CD1c-positive myeloid dendritic cell (primary cell): Measurements from ENCODE around the gene ST6GALNAC3.
"Not testable (repeated sequence)": the region's sequence is repeated elsewhere in the genome, so short reads cannot be mapped to it uniquely, and the experiment has no call there.

Source experiments
- DNase-seq: peaks from one replicate; pipeline ENCODE4 v3.0.0-alpha.2; 2016; ENCODE audit errors: extremely low spot score

The ST6GALNAC3 gene

DNA sequence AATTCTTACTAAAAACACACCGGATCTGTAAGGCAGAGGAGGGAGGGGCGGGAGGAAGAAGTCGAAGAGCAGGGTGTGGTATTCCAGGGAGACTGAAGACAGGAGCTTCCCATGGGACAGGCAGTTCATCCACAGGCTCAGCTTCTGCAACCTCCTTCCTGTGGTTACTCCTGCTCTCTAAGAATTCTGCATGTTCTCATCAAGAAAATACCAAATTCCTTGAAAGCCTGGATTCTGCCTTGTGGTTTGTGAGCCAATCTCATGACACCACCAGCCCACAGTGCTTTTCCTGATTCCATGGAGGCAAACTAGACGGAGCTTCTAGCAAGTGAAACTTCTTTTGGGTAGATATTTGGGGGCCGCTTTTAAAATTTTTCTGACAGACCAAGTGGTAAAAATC lies 1.1 kb upstream of the ST6GALNAC3 start:
- DNase-seq: peak; percentile 7

DNA sequence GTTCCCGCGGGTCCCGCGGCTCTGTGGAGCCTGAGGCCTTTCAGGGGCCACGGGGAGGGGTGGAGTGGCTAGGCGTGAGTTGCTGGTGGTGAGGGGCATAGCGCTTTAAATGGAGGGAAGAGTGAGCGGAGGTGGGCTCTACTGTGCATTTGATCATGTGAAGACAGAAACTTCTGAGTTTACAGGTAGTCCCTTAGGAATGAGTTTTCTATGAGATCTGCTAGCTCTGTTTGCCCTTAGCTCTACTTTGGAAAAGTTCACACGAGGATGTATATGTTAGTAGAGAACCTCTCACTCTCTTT lies 593 bp downstream of the ST6GALNAC3 start:
- DNase-seq: no peak

DNA sequence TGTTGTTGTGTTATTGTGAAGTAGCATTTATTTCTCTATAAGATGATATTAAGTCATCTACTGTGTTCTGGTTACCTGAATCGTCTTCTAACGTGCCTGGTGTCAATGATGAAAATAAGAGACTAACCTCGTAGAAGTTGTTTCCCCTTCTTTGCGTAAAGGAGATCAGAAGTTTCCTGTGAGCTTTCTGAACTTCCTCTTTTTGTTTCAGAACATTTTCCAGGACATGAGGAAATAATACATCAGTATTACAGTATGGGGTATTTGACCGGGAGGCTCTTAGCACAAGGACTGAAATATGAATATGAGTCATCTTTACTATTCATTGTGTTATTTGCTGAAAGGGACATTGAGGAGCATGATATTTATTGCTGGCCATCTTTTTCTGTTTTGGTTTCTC lies 1.3 kb downstream of the ST6GALNAC3 start:
- DNase-seq: peak; percentile 87

DNA sequence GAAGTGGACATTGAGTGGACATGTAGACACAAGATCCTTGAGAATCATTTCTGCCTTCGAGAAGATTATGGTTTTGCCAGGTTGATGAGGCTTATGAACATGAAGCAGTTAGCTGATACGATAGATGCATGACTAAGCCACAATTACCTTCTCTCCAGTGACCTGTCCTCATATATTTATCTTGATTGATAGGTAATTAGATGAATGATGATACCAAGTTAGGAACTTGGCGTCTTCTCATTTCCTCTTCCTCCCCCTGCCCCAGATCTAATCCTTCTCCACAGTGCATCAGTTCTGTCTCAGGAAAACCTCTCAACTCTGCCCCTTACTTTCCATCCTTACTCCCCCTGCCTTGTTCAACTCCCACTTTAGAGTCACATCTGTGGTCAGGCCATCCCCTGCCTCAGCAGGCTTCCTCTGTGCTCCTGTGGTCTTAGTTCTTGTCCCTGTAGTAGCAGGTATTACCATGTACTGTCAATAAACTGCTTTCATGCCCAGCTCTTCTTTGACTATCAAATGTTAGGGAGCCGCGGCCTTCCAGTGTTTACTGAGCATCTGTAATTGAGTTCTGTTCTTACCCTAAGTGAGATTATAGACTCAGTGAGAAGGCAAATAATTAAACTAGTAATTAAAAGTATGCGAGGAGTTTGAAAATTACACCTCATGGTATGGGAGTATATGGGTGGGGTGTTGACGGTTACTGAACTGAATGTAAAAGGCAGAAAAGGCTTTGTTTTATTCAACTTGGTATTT lies 5.1 kb downstream of the ST6GALNAC3 start:
- DNase-seq: no peak

DNA sequence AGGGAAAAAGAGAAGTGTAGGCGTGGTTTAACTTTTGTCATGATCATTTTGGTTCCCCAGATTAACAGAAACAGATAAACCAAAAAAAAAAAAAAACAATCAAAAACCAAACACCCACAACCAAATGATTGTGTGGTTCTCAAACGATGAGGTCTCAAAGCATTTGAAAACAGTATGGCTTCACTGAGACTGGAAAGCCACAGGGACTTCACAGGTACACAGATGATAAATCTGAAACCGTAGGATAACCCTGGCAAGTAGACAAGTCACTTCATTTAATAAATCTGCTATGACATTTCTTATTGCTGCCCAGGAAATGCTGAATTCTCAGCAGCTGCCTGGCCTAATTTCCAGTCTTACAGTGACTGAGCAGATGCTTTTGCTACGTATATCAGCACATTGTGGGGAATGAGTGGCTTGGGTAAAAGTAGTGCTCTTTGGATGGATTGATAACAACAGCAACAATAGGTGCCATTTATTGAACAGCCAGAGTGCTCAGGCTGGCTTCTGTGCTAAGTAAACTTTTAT lies 6.1 kb downstream of the ST6GALNAC3 start:
- DNase-seq: no peak

DNA sequence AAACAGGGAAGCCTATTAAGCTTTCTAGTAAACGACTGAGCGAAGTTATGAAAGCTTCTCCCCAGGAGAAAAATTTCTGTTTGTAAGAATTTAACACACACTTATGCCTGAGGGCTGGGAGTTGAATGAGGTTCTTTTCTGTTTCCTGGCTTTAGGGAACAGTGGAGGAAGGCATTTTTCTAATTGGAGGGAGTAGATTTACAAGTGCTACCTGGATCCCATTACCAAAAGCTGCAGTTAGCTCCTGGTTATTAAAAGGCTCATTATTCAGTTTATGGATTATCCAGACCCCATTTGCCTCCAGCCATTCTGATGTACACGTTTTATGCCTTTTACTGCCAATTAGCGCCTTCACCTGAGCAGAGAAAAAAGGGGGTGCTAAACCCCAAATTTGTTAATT lies 7.5 kb downstream of the ST6GALNAC3 start:
- no peak for DNase-seq

DNA sequence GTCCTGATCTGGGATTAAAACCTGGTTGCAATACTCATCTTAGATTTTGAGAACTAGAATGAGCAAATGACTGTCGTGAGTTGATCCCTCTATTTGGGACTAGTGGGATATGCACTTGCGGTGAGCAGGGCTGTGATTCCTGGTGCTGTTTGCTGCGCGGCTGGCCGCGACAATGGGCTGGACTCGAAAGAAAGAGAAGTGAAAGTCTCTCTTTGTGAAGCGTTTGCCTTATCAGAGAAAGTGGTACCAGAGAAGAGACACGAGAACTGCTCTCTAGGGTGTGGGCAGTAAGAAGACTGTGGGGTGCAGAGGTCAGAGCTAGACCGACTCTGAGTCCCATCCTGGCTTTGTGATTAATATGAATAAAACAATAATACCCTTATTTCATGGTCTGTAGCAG lies 8.6 kb downstream of the ST6GALNAC3 start:
- DNase-seq: peak; percentile 20

DNA sequence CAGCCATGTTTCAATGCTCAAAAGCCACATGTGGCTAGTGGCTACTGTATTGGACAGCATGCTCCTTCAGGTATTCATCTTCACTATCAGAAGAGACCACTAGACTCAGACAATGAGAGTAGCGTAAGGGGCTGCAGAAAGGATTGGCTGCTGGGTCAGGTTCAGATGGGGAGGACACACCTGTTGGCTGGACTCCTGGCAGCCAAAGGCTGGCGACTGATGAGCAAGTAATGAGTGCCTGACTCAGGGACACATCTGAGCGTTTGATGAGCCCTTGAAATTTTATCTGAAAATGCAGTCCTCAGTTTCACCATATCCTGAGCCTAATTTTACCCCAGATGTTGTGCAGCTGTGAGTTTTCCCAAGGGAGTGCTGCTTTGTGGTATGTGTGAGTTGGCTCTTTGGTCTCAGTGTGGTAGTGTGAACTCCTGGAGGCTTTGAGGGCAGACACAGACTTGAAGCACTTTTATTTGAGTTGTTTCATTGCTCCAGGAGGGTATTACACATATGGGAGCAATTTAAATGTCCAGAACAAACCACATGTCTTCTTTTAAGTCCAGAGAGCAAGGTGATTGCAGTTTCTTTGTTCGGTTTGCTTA lies 9.6 kb downstream of the ST6GALNAC3 start:
- no peak for DNase-seq

DNA sequence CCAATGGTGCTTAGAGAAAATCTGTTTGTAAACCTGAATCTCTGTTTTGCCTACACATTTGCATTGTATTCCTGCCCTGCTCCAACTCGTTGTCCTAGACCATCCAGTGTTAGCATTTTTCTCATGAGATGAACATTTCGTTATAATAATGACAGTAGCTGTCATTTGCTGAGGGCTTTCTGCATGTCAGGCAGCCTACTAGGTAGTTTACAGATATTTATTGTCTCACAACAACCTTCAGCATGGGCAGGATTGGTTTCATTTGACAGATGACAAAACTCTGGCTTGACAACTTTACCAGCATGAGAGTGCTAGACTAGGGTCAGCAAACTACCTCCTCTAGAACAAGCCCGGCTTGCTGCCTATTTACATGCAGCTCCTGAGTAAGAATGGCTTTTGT lies 10.1 kb downstream of the ST6GALNAC3 start:
- DNase-seq: no peak

DNA sequence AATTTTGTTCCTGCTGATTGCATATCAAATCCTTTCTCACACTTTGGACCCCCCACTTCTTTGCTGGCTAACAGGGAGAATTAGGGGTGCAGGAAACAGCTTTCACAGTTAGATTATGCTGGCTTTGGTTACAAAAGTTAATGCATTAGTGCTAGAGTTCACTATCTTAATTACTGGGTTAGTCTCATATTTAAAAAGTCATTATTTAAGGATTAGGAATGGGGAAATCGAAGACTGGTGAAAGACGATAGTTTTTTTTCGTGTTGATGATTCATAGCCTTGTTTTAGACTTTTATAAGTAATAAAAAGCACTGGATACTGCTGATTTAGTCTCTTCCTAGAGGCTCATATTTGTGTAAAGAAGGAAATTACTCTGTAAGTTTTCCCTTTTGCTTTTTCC lies 11.6 kb downstream of the ST6GALNAC3 start:
- DNase-seq: no peak

DNA sequence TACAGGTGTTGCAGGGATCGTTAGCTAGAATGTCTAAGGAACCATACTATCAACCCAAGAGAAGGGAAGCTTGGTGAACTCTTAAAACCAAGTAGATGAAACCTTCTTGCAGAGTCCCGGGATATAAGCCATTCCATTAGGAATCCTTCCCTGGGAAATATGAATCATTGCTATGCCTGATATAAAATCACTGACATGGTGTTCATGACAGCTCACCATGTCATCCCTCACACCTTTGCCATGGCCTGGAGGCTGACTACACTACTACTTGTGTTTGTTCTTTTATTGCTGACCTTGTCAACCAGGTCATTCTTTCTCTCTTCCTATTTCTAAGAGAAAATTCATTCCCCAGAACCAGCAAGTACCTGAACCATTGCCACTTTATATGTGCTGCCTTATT lies 12.1 kb downstream of the ST6GALNAC3 start:
- no peak for DNase-seq

DNA sequence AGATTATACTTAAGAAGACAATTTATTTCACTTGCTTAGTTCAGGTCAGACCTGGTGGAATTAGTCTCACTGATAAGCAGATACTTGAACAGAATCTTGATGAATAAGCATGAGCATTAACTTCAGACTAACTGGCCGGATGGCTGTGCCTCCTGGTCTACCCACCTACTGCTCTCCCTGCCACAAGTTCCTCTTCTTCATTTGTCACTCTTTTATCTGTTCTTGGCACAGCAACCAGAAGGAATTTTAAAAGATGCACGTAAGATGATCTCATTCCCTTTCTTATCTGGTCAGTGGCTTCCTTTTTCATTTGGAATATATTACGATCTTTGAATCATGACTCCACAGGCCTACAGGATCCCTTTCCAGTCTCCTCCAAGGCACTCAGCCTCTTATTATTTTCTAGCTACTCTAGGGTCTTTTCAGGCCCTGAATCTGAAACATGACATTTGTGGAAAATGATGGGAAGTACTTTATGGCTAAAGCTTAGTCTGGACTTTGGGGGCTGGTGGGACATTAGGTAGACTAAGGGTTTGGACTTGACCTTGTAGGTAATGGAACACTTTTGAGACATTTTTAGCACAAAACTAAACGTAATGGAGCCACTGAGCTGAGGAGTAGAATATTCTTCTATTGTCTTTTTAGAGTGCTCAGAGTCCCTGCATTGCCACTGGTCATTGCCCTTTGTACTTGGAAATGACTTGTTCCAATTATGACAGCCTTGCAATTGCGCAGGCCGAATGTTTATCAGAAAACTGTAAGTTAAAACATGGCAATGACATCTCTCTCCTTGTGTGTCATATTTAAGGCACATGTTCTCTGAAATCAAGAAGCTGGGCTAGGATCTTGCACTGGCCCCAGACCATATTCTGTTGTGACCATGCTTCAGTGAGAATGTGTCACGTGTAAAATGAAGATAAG lies 16.0 kb downstream of the ST6GALNAC3 start:
- DNase-seq: no peak

DNA sequence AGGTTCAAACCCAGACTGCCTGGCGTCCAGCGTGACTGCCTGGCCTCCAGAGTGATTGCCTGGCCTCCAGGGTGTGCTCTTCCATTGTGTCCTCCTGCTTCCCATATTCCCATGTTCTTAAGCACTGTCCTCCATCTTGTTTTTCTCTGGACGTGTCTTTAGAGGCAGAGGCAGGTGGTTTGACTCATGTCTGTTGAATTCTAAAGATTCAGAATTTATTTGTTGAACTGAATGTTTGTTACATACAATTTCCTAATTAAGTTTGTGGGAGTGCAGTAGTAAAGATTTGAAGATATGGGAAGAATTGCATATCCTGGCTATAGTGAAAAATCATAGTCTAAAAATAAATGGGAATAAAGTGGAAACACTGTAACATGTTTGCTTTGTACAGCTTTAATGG lies 18.3 kb downstream of the ST6GALNAC3 start:
- DNase-seq: no peak

DNA sequence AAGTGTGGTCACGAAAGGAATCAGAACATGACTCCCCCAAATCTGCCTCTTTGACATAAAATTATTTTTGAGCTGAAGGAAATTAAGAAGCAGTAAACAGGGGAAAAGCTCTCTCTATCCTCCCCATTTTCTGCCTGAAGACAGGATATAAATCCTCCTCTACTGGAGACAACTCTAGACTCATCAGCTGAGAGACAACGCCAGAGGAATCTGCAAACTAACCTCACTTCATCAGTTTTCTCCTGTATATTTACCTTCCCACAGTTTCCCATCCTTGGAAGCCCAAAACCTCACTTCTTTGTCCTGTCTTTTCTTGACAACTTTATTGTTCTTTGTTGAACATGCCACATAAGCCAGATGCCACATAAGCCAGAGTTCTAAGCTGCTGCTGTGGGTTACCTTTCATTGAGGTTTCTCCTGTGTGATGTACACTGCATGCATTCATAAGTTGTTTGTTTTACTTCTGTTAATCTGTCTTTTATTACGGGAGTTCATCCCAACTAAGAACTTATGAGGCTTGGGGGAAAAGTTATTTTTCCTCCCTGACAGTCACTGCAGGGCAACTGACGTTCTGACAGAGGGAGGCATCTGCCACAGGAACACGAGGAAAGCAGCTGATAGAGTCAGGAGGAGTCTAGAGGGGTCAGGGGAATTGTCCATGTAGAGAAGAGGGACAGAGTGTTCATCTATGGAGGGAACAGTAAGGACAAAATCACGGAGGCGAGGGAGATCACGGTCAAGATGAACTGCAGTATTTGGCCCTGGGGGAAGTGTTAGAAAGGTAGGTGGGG lies 19.2 kb downstream of the ST6GALNAC3 start:
- no peak for DNase-seq

DNA sequence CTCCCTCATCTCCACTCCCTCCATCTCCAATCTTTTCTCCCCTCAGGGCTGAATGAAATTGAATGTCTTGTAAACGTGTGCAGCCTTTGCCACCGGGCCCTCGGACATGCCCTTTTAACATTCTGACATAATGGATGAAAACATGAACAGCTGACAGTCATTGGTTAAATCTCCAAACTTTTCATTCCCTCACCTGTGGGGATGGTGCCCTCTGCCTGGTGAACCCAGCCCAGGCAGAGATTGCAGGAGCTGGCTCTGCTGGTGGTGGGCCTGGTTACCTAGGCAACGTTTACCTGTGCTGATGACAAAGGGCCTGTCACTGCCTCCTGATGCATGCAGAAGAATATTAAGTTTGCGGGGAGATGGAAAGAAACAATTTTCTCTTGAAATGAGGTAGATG lies 21.3 kb downstream of the ST6GALNAC3 start:
- no peak for DNase-seq

DNA sequence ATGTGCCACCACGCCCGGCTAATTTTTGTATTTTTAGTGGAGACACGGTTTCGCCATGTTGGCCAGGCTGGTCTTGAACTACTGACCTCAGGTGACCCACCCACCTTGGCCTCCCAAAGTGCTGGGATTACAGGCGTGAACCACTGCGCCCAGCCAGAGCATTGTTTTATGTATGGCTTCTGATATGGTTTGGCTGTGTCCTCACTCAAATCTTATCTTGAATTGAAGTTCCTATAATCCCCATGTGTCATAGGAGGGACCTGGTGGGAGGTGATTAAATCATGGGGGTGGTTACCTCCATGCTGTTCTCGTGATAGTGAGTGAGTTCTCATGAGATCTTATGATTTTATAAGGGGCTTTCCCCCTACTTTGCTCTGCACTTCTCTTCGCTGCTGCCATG lies 22.5 kb downstream of the ST6GALNAC3 start:
- DNase-seq: not testable (repeated sequence)

DNA sequence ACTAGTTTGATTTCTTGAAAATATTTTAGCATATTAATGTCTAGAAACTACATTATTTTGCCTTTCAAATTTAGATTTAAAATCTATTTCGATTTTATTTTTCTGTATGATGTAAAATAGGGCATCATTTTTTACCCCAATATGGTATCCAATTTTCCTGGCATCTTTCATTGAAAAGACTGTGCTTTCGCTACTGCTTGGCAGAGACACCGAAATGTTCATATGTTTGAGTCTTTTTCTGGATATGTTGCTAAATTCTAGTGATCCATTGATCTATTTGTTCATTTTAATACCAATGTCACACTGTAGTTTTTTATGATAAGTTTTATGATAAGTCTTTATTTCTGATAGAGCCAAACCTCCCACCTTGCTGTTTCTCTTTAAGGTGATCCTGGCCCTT lies 24.3 kb downstream of the ST6GALNAC3 start:
- no peak for DNase-seq

DNA sequence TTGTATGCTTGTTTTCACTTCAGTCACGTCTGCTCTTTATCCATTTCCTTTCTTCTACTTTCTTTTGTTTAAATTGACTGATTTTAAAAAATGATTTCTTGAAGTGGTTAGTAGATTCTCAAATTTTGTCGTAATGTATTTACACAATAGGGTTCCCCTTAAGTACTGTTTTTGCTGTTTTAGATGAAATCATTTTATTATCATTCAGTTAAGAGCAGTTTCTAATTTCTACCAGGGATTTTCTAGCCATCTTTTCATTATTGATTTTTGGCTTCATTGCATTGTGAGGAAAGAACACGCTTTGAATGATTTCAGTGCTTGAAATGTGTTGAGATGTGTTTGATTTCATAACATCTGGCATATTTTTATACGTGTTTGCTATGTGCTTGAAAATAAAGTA lies 27.0 kb downstream of the ST6GALNAC3 start:
- DNase-seq: no peak

DNA sequence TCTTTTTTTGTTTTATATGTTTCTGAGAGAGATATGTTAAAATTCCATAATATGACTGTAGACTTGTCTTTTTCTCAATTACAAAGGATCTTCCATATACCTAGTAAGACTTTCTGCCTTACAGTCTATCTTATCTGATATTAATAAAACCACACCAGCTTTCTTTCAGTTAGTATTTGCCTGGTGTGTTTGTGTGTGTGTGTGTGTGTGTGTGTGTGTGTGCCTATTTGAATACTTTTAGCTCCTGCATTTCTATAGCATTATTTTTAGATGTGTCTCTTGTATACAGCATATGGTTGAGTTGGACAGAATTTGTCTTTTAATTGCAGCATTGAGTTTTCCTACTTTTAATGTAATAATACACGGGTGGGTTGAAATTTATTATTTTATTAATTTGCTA lies 27.5 kb downstream of the ST6GALNAC3 start:
- no peak for DNase-seq

DNA sequence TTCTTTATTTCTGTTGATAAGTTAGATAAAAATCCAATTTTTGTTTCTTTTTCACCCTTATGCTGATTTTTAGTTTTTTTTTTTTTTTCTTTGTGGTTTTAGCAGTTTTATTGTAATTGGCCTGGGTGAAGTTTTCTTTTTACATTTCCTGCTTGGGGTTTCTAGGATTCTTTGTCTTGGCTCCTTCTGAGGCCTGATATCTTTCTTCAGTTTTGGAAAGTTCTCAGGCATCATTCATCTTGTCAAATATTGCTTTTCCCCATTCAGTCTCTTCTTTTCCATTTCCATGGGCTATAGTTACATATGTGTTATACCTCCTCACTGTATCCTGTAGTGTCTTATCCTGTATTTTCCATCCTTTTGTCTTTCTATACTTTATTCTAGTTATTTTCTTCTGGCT lies 28.5 kb downstream of the ST6GALNAC3 start:
- no peak for DNase-seq

DNA sequence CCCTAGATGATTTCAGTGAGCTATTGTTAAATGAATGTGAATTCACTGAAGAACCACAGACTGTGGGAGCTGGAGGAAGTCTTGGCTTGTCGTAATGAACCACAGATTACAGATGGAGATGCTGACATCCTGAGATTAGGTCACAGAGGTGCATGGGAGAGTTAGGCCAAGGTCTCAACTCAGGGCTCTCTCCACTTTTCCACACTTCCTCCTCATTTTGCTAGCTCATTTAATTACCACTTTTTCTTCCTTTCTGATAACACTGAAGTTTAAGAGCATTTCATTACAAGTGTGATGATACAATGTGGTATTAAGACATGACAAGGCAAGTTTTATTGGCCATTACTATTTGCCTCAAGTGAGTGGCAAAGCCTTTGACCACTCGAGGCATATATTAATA lies 30.8 kb downstream of the ST6GALNAC3 start:
- no peak for DNase-seq

DNA sequence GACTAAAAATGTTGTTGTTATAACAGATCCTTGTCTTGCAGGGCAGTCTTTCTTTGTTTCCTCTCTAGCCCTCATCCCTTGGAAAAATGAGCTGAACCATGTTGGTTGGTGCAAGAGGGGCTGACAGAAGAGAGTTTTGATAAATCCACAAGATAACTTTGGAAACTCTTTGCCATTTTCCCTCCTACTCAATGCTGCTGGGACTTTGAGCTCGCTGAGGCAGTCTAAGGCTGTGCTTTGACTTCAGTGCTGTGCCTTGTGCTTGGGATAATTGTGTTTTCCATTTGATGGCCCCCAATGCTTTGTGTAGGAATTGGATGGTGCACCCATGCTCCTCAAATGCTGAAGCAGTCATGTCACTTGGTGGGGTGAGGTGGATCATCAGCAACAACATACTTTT lies 31.7 kb downstream of the ST6GALNAC3 start:
- no peak for DNase-seq
